NCI-H2107 treated with DMSO at 0.1 percent for 48 hours (cell line): ENCODE measurements around the gene ALG1.
"Not testable (repeated sequence)": the region's sequence is repeated elsewhere in the genome, so short reads cannot be mapped to it uniquely, and the experiment has no call there.

Experiments
- DNase-seq: peaks from one replicate; lab custom pipeline; 2025; ENCODE audit not compliant: unreplicated experiment; lab: John Stamatoyannopoulos, UW

Gene ALG1

DNA sequence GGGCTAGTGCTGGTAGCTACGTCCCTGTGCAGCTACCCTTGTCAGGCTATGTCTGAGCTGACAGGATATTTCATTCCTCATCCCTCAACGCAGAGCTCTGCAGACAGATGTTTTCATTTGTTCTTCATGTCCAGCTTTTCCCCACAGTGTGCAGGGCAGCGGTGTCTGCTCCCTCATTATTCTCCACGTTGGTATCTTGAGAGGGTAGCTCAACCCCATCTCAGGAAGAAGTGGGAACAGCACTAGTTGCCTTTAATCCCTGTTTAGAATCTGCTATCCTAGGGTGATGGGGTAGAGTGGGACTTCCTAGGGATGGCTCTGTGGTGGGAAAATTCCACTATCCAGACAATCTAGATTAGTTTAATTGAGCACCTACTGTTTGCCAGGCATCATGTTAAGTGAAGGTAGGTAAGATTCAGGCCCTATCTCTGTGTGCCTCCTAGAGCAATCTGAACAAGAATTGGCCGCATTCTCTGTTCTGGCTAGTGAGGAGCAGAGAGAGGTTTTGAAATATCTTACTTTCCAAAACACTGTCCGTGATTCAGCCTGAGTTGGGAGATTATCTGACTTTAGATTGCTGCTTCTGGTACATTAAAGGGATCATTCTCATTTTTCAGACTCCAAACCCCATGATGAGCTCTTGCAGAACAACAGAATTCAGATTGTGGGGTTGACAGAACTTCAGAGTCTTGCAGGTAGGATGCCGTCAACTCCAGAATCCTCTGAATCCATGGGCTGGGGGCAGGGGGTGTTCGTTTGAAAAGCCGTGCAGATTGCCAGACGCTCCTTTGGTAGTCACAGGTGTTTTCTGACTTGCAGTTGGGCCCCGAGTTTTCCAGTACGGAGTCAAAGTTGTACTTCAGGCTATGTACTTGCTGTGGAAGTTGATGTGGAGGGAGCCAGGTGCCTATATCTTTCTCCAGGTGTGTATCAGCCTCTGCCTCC, 963 bp downstream of the ALG1 start:
- no peak for DNase-seq

DNA sequence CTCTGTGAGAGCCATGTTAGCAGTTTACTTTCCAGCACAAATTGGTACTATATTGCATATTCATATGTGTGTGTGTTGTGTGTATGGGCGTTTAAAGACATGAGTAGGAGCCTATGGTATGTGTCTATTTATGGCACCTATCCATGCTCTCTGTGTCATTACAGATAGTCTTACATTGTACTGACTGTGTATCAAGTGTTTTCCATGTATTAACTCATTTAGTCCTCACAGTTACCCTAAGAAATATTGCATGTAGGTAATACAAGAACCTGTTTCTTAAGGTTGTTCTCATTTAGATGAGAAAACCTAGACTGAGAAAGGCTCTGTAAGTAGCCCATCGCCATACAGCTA, 1.6 kb downstream of the ALG1 start:
- DNase-seq = no peak

DNA sequence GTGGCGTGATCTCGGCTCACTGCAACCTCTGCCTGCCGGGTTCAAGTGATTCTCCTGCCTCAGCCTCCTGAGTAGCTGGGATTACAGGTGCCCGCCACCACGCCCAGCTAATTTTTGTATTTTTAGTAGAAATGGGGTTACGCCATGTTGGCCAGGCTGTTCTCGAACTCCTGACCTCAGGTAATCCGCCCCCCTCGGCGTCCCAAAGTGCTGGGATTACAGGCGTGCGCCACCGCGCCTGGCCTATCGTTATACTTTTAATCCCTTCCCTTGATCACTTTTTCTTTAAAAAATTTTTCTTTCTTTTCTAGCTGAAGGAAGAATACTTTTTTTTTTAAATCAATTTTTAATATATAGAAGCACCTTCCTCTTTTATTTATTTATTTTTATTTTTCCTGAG, 2.1 kb downstream of the ALG1 start:
- DNase-seq = not testable (repeated sequence)

DNA sequence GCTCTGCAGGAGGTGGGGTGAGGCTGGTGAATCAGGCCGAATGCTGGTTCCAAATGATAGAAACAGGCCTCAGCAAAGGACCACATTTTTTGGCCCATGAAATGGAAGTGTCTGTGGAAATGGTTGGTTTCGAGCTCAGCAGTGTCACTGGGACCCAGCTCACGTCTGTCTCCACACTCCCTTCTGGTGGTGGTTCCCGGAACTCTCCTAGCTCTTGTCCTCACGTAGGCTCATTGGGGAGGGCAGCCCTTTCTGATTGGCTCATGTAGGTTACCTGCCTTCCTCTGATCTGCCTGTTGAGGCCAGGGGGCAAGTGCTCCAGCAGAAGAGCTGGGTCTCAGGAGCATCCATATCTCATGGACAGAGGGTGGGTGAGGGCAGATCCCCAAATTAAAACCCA, 4.0 kb downstream of the ALG1 start:
- DNase-seq = no peak

DNA sequence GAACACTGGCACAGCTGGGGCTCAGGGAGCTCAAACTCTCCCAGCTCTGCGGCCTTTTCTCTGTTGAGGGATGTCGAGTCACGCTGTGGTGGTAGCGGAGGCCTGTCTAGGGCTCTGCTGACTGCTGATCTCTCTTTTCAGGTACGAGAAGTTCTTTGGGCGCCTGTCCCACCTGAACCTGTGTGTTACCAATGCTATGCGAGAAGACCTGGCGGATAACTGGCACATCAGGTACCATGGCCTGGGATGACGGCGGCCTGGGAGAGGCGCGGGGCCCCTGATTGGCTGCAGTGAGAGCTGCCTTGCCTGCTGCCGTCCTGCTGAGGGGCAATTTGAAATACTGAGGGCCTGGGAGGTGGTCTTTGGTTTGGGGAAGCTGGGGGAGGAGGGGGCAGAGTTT, 5.7 kb downstream of the ALG1 start:
- no peak for DNase-seq

DNA sequence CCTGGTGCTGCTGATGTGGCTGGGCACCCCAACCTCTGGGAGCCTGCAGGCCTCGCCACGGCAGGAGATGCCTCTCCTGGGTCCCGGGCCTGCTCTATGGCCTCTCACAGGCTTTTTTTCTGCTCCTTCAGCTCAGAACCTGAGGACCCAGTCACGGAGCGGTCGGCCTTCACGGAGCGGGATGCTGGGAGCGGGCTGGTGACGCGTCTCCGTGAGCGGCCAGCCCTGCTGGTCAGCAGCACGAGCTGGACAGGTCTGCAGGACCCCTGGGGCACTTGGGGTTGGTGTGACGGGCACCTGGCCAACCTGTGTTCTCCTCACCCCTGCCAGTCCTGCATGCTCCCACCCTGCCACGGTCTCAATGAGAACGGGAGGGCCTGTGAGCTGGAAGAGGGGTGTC, 7.0 kb downstream of the ALG1 start:
- no peak for DNase-seq

DNA sequence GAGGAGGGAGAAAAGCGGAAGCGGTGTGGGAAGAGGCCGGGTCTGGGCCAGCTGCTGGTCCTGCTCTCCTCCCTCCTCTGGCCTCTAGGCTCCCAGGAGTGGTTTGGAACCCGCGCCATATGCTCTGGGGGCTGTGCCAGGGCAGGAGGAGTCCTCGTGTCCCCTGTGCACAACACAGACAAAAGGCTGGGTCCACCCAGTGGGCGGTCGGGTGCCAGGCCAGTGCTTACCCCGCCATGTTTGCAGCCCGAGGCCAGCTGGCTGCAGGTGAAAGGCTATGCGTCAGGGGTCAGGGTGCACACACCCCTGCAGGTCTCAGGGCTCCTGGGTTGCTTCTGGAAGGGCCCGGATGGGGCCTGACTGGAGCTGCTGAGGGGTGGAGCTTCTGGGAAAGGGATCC, 8.8 kb downstream of the ALG1 start:
- not testable (repeated sequence) for DNase-seq

DNA sequence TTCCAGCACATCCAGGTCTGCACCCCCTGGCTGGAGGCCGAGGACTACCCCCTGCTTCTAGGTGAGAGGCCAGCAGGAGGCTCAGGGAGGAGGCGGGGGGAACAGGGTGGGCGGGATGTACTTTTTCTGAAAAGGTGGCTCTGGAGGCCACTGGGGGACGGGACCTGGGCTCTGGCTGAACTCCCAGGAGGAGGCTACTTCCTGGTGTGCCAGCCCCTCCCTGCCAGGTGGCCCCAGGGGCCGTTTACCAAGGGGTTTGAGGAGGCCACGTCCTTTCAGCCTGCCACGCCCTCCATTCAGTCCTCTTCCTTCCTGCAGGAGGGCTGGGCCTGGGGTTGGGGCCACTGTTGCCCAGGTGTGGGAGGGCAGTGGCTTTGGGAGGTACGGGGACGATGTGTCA, 9.4 kb downstream of the ALG1 start:
- not testable (repeated sequence) for DNase-seq

DNA sequence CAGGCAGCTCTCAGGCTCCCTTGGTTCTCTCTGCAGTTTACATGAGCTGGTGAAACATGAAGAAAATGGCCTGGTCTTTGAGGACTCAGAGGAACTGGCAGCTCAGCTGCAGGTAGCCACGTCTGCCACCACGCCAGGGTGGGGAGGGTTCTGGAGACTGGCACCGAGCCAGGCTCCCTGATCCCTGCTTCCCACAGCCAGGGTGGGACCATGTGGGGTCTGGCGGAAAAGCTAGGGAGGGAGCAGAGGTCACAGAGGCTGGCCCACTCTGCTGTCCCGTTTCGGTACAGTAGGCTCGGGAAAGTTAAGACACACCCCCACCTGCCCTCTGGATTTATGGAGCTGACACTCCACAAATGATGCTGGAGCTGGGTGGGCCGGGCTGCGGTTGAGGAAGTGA, 12.0 kb downstream of the ALG1 start:
- not testable (repeated sequence) for DNase-seq

DNA sequence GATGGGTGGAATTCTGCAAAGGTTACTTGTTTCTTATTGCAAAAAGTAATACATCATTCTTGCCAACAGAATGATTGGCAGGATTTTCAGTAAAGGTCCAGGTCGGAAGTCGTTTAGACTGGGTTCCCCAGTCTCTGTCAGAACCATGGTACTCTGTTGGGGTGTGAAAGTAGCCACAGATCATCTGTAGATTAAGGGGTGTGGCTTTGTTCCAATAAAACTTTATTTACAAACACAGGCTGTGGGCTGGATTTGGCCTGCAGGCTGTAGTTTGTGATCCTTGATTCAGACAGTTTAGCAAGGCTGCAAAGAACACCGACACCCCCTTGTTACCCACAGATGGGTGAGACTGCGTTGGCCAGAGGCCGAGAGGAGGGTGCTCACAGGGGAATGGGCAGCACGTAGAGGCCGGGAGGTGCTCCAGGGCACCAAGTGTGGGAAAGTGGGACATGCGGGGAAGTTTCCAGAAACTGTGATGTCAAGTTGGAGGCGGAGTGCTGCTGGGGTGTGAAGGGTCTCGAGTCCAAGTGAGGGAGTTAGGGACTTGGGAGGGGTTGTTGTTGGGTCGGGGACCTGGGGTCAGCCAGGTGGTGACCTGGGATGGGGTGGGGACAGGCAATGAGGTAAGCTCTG, 12.6 kb downstream of the ALG1 start:
- DNase-seq = not testable (repeated sequence)

DNA sequence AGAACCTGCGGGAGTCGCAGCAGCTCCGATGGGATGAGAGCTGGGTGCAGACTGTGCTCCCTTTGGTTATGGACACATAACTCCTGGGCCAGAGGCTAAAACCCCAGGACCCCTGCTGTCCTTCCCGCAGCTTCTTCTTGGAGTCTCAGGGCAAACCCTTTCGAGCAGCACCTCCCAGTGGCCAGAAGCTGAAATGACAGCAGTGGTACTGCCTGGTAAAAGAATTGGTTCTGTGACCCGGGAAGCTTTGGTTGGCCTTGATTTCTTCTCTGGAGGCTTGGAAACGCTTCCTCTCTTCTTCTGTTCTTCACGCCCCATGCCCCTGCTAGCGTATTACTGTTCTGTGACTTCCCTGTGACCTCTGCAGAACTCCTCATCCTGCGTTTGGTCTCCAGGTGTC, 13.2 kb downstream of the ALG1 start:
- DNase-seq = not testable (repeated sequence)

DNA sequence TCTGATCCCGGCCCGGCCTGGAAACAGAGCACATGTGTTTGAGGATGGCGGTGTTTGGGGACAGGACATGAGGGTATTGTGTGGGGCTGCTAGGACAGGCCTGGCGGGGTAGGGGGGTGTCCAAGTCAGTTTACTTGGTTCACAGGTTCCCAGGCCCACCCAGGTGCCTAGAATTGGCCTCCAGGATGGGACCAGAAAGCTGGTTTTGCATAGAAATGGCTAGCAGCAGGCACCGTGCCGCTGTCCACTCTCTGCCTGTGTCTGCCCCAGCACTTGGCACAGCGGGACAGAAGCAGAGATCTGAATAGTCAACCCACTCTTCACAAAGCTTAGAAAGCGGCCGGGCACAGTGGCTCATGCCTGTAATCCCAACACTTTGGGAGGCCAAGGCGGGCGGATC, 14.1 kb downstream of the ALG1 start:
- not testable (repeated sequence) for DNase-seq

DNA sequence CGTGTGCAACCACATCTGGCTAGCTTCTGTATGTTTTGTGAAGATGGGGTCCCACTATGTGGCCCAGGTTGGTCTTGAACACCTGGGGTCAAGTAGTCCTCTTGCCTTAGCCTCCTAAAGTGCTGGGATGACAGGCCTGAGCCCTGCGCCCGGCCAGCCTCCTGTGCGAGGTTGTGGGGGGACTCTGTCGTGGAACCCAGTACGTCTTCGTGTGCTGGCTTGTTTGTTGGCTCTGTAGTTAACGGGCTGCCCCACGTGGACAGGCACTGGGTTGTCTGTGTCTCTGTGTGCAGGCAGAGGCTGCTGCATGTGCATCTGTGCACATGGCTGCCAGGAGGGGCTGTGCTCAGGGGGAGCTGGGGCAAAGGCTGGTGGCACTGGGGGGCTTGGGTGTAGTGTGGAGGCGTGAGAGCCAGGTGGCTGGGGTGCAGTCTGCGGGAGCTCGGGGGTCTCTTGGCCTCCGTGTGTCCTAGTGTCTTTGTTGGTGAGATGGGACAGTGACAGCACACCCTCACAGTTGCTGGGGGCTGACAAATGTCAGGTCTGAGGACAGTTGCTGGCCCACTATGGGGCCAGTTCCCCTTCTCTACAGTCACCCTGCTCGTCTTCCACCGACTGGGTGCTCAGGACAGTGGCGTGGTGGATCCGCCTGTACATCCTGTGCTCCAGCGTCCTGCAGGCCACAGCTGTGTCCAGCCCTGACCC, 16.6 kb downstream of the ALG1 start:
- DNase-seq = not testable (repeated sequence)

DNA sequence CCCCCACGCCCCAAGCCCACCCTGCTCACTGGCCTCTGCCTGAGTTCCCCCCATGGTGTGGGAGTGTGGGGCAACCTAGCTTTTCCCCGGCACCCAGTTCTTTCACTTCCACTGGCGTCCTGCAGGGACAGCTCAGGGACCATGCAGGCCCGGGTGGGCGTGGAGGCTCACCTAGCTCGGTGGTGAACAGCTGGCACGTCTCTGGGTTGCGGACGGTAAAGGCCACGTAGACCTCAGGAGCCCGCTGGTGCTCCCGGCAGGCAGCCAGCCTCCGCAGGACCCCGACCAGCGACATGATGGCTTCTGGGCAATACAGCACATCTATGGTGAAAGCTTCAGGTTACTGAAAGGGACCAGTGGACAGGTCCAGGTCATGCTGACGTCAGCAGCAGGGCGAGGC, 17.3 kb downstream of the ALG1 start:
- DNase-seq = not testable (repeated sequence)

DNA sequence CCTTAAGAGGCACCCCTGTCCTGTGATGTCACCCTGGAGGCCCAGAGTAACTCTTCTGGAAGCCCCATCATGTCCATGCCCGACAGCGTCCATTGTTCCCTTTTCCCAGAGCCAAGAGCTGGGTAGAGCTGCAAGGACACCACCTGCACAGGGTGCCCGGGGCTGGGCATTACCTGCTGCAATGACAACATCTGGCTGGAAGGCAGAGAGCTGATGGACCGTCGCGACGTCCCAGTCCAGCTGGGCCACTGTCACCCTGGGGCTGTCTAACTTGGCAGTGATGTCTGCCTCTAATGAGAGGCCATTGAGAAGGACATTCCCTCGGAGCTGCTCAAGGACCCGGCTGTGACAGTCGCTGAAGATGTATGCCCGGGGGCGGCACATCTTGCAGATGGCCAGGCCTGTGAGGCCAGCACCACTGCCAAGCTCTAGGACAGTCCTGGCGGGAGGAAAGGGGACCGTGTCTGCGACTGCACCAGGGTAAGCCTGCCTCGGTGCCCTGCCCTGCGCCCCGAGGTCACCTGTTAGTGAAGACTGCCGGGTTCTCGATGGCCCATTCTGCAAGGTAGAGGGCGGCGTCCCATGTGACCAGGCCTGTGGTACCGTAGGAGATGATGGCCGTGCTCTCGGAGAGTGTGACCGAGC, 18.4 kb downstream of the ALG1 start:
- DNase-seq = not testable (repeated sequence)

DNA sequence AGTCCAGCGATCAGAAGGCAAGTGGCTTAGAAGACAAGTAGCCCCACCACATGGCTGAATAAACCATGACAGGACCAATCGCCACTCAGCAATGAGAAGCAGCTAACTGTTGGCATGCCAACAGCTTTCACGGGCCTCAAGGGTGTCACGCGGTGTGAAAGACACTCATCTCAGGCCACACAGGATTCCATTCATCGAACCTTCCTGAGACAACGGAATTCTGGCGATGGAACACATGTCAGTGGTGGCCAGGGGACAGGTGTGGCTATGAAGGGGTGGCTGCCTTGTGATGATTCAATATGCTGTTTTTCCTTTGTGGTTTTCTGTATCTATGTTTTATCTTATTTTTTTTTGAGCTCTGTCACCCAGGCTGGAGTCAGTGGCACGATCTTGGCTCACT, 18.9 kb downstream of the ALG1 start:
- DNase-seq = not testable (repeated sequence)

DNA sequence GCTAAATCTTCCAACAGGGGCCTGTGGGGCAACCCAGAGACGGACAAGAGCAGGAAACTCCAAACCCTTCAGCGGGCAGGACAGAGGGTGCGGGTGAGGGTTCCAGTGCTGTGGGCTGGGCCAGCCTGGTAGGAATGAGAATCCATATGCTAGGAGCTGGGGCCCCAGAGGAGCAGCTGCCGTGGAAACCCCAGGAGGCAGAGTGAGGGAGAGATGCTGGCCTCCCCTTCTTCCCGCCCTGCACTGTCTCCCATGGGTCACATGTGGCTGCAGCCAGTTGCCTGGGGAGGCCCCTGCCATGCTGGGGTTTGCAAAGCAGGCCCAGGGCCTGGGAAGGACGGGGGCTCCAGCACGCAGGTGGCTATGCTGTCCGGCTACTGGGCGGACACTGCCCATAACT, 21.4 kb downstream of the ALG1 start:
- not testable (repeated sequence) for DNase-seq

DNA sequence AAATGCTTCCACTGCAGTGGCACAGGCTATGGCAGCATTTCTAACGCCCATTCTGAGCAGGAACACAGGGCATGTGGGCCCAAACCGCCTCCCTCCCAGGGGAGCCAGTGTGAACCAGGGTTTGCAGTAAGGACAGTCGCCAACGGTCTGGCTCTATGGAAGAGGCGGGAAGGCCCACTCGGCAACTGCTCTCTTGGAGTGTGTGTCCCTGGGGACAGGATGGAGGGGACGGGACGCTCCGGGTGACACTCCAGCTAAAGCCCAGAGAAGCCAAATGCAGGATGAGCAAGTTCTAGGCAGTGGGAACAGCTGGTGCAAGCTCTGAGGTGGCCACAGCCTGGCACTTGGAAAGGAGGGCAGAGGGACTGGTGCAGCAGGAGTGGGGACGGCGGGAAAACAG, 22.1 kb downstream of the ALG1 start:
- not testable (repeated sequence) for DNase-seq

DNA sequence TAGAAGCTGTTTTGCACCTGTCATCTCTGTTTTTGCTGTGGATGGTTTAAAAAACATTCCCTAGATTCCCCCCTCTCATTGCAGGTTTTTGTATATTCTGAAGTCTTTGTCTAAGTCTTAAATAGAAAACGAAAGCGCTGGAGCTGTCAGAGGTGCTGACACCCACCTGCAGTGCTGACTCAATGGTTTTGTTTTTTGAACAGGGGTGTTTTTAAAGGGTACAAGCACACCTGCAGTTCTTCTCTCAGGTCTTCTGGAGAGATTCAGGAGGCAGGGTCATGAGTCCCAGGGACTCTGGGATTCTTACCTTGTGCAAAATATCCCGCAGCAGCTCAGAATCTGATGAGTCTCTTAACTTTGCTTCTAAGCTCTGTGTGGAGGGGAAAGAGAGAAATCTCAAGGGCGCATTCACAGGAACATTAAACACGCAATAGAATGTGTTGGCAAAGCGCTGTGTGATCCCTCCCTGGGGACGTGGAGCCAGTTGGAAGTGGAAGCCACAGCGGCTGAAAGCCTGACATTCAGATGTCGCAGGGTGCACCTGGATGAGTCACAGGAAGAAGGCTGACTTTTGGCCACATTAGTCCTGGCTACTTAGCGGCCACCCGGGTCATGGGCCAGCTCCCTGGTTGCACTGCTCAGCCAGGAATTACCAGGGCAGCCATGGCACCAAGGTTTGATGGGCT, 23.6 kb downstream of the ALG1 start:
- DNase-seq = peak; percentile 52

DNA sequence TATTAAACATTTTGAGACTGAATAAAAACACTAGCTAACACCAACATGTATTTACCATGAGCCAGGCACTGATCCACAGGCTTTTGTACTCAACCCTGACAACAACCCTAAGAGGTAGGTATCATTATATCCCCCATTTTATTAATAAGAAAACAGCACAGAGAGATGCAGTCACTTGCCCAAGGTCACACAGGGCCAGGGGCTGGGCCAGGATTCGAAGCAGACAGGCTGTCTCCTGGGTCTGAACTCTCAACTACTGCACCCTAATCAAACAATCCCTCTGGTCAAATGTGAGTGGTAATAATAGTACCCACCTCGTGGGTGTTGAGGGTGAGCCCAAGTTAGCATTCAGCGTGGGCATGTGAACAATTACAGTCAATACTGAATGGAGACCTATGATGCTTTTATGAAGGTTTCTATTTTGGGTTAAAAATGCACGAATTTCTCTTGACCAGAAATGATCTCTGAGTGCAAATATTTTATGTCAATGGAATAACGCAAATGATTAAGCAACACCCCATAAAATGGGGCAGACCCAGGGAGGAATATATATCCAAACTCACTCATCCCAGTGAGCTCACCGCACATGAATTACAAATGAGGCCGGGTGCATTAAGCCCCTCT, 24.9 kb downstream of the ALG1 start:
- DNase-seq = not testable (repeated sequence)
